Erythroblast (primary cell): ENCODE results near the gene IL6.
"Not testable (repeated sequence)": the region's sequence is repeated elsewhere in the genome, so short reads cannot be mapped to it uniquely, and the experiment has no call there.

Experiments used
- GATA1 ChIP-seq: IDR thresholded peaks from 2 replicates; pipeline ENCODE4 v1.6.1; 2011; ENCODE audit warnings: low read depth, mild to moderate bottlenecking, control low read depth, low read length, moderate library complexity
- POLR2A ChIP-seq: IDR thresholded peaks from 2 replicates; pipeline ENCODE4 v1.6.1; 2011; ENCODE audit warnings: mild to moderate bottlenecking, low read length

DNA sequence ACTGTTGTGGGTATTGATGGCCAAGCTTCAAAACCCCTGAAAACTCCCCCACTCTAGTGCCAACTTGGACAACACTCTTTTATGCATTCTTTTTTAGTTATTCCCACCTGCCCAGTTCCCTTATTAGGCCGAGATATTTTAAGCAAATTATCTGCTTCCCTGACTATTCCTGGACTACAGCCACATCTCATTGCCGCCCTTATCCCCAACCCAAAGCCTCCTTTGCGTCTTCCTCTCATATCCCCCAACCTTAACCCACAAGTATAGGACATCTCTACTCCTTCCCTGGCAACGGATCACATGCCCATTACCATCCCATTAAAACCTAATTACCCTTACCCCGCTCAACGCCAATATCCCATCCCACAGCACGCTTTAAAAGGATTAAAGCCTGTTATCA, 21.1 kb upstream of the IL6 start:
- TF ChIP-seq POLR2A, GATA1: not testable (repeated sequence)
